ENCODE data around the gene NINL.

Gene NINL

GRCh38 chr20:25437153-25437581 lies 148.2 kb downstream of the NINL start:
- TF ChIP-seq YY1 (IDR thresholded peaks at IDR 0.05; ENCODE audit: insufficient read depth, insufficient read length) (no peak), ZNF274 (IDR thresholded peaks at IDR 0.05; ENCODE audit: low read depth, low read length) (no peak), SUZ12 (IDR thresholded peaks at IDR 0.05; ENCODE audit: extremely low read depth, insufficient read depth, insufficient read length) (no peak)
- H3K27me3 ChIP-seq (ENCODE audit: insufficient read depth, insufficient read length), result no peaks in the 10 kb centered on the region
- peak; percentile 38 for DNase-seq (ENCODE audit: low read depth, low spot score)
- peaks cover 44% of the 10 kb centered on the region for H3K36me3 ChIP-seq (ENCODE audit: insufficient read depth, insufficient read length, low read length)
- no peak overlapping the region for H3K4me3 ChIP-seq (ENCODE audit: insufficient read length, low read depth)
- peak overlapping the region; percentile 63 for H3K9ac ChIP-seq (ENCODE audit: insufficient read length, low read depth)
- peaks cover 3% of the 10 kb centered on the region for H3K4me1 ChIP-seq (ENCODE audit: insufficient read depth, insufficient read length)
- H3K9me3 ChIP-seq (ENCODE audit: insufficient read depth, low read length), result no peaks in the 10 kb centered on the region

GRCh38 chr20:25424536-25424935 lies 160.8 kb downstream of the NINL start:
- H3K4me3 ChIP-seq (ENCODE audit: insufficient read length, low read depth), result no peak overlapping the region
- TF ChIP-seq SUZ12 (IDR thresholded peaks at IDR 0.05; ENCODE audit: extremely low read depth, insufficient read depth, insufficient read length) (no peak), ZNF274 (IDR thresholded peaks at IDR 0.05; ENCODE audit: low read depth, low read length) (no peak), YY1 (IDR thresholded peaks at IDR 0.05; ENCODE audit: insufficient read depth, insufficient read length) (no peak)
- no peak for DNase-seq (ENCODE audit: low read depth, low spot score)
- H3K27me3 ChIP-seq (ENCODE audit: insufficient read depth, insufficient read length), result no peaks in the 10 kb centered on the region
- no peaks in the 10 kb centered on the region for H3K4me1 ChIP-seq (ENCODE audit: insufficient read depth, insufficient read length)
- H3K9ac ChIP-seq (ENCODE audit: insufficient read length, low read depth), result no peak overlapping the region
- peaks cover 57% of the 10 kb centered on the region for H3K36me3 ChIP-seq (ENCODE audit: insufficient read depth, insufficient read length, low read length)
- no peaks in the 10 kb centered on the region for H3K9me3 ChIP-seq (ENCODE audit: insufficient read depth, low read length)

GRCh38 chr20:25422032-25422431 lies 163.3 kb downstream of the NINL start:
- Histone ChIP-seq H3K4me3 (ENCODE audit: insufficient read length, low read depth) (no peak overlapping the region), H3K4me1 (ENCODE audit: insufficient read depth, insufficient read length) (no peaks in the 10 kb centered on the region), H3K27me3 (ENCODE audit: insufficient read depth, insufficient read length) (no peaks in the 10 kb centered on the region), H3K36me3 (ENCODE audit: insufficient read depth, insufficient read length, low read length) (peaks cover 74% of the 10 kb centered on the region), H3K9ac (ENCODE audit: insufficient read length, low read depth) (no peak overlapping the region), H3K9me3 (ENCODE audit: insufficient read depth, low read length) (no peaks in the 10 kb centered on the region)
- DNase-seq (ENCODE audit: low read depth, low spot score), result no peak
- TF ChIP-seq ZNF274 (IDR thresholded peaks at IDR 0.05; ENCODE audit: low read depth, low read length) (no peak), SUZ12 (IDR thresholded peaks at IDR 0.05; ENCODE audit: extremely low read depth, insufficient read depth, insufficient read length) (no peak), YY1 (IDR thresholded peaks at IDR 0.05; ENCODE audit: insufficient read depth, insufficient read length) (no peak)

DNA sequence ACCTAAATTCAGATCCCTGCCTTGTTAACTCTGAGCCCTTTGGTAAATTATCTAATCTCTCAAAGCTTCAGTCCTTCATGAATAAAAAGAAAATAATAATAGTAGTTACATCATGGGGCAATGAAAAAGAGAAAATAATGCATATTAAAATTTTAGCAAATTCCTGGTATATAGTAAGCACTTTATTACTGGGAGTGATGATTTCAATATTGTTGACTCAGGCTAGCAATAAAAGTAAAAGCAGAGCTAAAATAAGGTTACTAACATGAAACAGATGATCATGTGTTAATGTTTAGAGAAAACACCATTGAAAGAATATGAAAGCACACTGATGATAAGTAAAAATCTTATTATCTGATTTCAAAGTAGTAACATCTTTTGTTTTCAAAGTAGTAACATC lies 164.2 kb downstream of the NINL start:
- no peak for DNase-seq (ENCODE audit: low read depth, low spot score)
- Histone ChIP-seq H3K27me3 (ENCODE audit: insufficient read depth, insufficient read length) (no peaks in the 10 kb centered on the region), H3K9me3 (ENCODE audit: insufficient read depth, low read length) (no peaks in the 10 kb centered on the region), H3K4me1 (ENCODE audit: insufficient read depth, insufficient read length) (no peaks in the 10 kb centered on the region), H3K9ac (ENCODE audit: insufficient read length, low read depth) (no peak overlapping the region), H3K4me3 (ENCODE audit: insufficient read length, low read depth) (no peak overlapping the region), H3K36me3 (ENCODE audit: insufficient read depth, insufficient read length, low read length) (peaks cover 70% of the 10 kb centered on the region)
- TF ChIP-seq ZNF274 (IDR thresholded peaks at IDR 0.05; ENCODE audit: low read depth, low read length), result no peak
- TF ChIP-seq SUZ12 (IDR thresholded peaks at IDR 0.05; ENCODE audit: extremely low read depth, insufficient read depth, insufficient read length), result no peak
- TF ChIP-seq YY1 (IDR thresholded peaks at IDR 0.05; ENCODE audit: insufficient read depth, insufficient read length), result no peak

GRCh38 chr20:25418776-25419175 lies 166.6 kb downstream of the NINL start:
- Histone ChIP-seq H3K9ac (ENCODE audit: insufficient read length, low read depth) (no peak overlapping the region), H3K36me3 (ENCODE audit: insufficient read depth, insufficient read length, low read length) (peaks cover 75% of the 10 kb centered on the region), H3K4me3 (ENCODE audit: insufficient read length, low read depth) (no peak overlapping the region), H3K9me3 (ENCODE audit: insufficient read depth, low read length) (no peaks in the 10 kb centered on the region), H3K4me1 (ENCODE audit: insufficient read depth, insufficient read length) (no peaks in the 10 kb centered on the region), H3K27me3 (ENCODE audit: insufficient read depth, insufficient read length) (no peaks in the 10 kb centered on the region)
- no peak for DNase-seq (ENCODE audit: low read depth, low spot score)
- TF ChIP-seq YY1 (IDR thresholded peaks at IDR 0.05; ENCODE audit: insufficient read depth, insufficient read length) (no peak), SUZ12 (IDR thresholded peaks at IDR 0.05; ENCODE audit: extremely low read depth, insufficient read depth, insufficient read length) (no peak), ZNF274 (IDR thresholded peaks at IDR 0.05; ENCODE audit: low read depth, low read length) (no peak)

GRCh38 chr20:25408890-25409289 lies 176.4 kb downstream of the NINL start:
- peaks cover 1% of the 10 kb centered on the region for H3K4me1 ChIP-seq (ENCODE audit: insufficient read depth, insufficient read length)
- TF ChIP-seq ZNF274 (IDR thresholded peaks at IDR 0.05; ENCODE audit: low read depth, low read length) (no peak), YY1 (IDR thresholded peaks at IDR 0.05; ENCODE audit: insufficient read depth, insufficient read length) (no peak), SUZ12 (IDR thresholded peaks at IDR 0.05; ENCODE audit: extremely low read depth, insufficient read depth, insufficient read length) (no peak)
- H3K9me3 ChIP-seq (ENCODE audit: insufficient read depth, low read length), result peaks cover 6% of the 10 kb centered on the region; the same call in 1 of the 2 replicates
- no peaks in the 10 kb centered on the region for H3K27me3 ChIP-seq (ENCODE audit: insufficient read depth, insufficient read length)
- peaks cover 28% of the 10 kb centered on the region for H3K36me3 ChIP-seq (ENCODE audit: insufficient read depth, insufficient read length, low read length)
- peak overlapping the region; percentile 80 for H3K4me3 ChIP-seq (ENCODE audit: insufficient read length, low read depth)
- H3K9ac ChIP-seq (ENCODE audit: insufficient read length, low read depth), result peak overlapping the region; percentile 65
- no peak for DNase-seq (ENCODE audit: low read depth, low spot score)

GRCh38 chr20:25408170-25408547 lies 177.2 kb downstream of the NINL start:
- H3K9me3 ChIP-seq (ENCODE audit: insufficient read depth, low read length), result peaks cover 13% of the 10 kb centered on the region; the same call in 1 of the 2 replicates
- H3K27me3 ChIP-seq (ENCODE audit: insufficient read depth, insufficient read length), result no peaks in the 10 kb centered on the region
- peak overlapping the region; percentile 89 for H3K9ac ChIP-seq (ENCODE audit: insufficient read length, low read depth)
- no peak for TF ChIP-seq ZNF274 (IDR thresholded peaks at IDR 0.05; ENCODE audit: low read depth, low read length)
- TF ChIP-seq SUZ12 (IDR thresholded peaks at IDR 0.05; ENCODE audit: extremely low read depth, insufficient read depth, insufficient read length), result no peak
- TF ChIP-seq YY1 (IDR thresholded peaks at IDR 0.05; ENCODE audit: insufficient read depth, insufficient read length), result no peak
- H3K4me1 ChIP-seq (ENCODE audit: insufficient read depth, insufficient read length), result peaks cover 1% of the 10 kb centered on the region
- DNase-seq (ENCODE audit: low read depth, low spot score), result no peak
- H3K4me3 ChIP-seq (ENCODE audit: insufficient read length, low read depth), result peak overlapping the region; percentile 80
- H3K36me3 ChIP-seq (ENCODE audit: insufficient read depth, insufficient read length, low read length), result peaks cover 22% of the 10 kb centered on the region
